OCI-M2 (cell line): Measurements from ENCODE around the gene SPDYE6.
"Not testable (repeated sequence)": the region's sequence is repeated elsewhere in the genome, so short reads cannot be mapped to it uniquely, and the experiment has no call there.

Experiments used
- DNase-seq: peaks from one replicate; lab custom pipeline; 2025; ENCODE audit not compliant: unreplicated experiment; lab: John Stamatoyannopoulos, UW

The SPDYE6 gene

DNA sequence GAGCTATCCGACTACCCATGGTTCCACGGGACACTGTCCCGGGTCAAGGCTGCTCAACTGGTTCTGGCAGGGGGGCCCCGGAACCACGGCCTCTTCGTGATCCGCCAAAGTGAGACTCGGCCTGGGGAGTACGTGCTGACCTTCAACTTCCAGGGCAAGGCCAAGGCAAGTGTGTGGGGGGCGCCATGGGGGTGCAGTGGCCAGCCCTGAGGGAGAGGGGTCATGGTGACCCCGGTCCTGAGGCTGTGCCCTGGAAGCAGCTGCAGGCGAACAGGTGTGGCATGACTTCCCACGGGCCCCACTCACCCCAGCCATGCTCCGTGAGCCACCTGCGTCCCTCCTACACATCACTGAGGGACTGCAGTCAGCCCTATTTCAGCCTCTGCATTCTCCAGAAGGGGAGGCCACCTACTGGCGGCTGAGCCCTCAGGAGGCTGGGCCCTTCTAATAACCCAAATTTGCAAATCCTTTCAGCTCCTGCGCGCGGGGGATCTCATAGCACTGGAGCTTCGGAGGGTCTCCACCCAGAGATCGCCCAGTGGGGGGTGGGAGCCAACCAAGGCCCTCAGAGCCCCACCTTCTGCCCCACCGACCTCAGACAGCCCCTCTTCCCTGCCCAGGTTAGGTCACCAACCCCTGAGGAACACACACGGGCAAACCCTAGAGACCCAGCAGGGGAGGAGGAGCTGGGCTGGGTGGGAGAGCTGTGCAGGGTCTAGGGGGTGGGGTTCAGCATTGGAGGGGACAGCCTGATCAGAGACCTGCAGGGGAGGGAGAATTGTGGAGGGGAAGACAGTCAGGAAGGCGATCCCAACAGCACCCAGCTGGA is 38.8 kb downstream of the SPDYE6 start:
- no peak for DNase-seq

DNA sequence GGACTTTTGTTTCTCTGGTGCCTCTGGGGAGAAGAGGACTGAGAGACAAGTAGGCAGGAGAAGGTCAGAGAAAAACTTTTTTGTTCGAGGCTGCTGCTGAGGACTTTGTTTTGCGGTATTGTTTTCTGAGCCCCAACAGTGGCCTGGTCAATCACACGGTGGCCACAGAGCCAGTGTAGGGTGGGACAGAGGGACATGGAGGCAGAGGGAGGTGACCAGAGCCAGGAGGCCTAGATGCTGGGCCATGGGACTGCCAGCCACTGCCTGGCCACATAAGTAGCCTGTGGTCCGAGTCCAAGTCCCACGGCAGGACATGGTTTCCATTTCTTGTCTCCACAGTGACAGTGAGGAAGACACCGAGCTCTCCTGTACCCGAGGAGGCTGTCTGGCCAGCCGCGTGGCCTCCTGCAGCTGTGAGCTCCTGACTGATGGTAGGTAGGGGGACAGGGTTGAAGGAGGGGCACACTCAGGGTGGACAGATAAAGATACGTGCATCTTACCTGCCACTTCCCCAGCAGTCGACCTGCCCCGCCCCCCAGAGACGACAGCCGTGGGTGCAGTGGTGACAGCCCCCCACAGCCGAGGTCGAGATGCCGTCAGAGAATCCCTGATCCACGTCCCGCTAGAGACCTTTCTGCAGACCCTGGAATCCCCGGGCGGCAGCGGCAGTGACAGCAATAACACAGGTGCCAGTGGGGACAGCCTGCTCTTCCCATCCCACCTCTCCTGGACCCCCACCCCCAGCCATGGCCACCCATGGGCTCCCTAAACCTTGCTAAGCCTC is 42.1 kb downstream of the SPDYE6 start:
- no peak for DNase-seq

DNA sequence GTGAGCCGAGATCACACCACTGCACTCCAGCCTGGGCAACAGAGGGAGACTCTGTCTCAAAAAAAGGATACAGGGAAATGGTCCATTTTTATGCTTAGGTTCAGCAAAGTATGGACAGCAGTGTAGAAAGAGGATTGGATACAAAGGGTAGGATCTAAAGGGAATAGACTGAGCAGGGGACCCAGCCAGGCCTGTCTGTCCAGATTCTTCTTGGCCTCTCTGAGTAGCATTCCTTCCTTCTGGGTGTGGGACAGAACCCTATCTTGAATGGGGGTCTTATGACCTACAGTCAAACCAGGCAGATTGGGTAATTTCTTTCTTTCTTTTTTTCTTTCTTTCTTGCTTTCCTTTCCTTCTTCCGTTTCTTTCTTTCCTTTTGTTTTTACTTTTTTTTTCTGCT is 43.9 kb downstream of the SPDYE6 start:
- no peak for DNase-seq

DNA sequence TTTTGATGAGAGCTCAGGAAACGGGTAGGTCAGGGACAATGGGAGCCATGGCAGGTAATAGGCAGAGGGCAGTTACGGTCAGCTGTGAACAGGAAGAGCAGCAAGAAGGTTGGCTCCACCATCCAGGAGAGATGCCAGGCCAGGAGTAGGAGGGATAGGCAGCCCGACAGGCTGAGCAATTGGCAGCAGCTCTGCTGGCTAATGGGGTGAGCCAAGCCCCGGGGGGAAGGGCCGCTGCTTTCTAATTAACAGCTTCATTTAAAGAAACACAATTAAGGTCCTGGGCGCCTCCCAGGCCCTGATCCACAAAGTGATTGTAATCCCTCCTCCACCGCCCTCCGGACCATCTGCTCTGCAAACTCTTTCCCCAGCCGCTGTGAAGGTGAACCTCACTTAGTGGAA is 45.8 kb downstream of the SPDYE6 start:
- DNase-seq = no peak

DNA sequence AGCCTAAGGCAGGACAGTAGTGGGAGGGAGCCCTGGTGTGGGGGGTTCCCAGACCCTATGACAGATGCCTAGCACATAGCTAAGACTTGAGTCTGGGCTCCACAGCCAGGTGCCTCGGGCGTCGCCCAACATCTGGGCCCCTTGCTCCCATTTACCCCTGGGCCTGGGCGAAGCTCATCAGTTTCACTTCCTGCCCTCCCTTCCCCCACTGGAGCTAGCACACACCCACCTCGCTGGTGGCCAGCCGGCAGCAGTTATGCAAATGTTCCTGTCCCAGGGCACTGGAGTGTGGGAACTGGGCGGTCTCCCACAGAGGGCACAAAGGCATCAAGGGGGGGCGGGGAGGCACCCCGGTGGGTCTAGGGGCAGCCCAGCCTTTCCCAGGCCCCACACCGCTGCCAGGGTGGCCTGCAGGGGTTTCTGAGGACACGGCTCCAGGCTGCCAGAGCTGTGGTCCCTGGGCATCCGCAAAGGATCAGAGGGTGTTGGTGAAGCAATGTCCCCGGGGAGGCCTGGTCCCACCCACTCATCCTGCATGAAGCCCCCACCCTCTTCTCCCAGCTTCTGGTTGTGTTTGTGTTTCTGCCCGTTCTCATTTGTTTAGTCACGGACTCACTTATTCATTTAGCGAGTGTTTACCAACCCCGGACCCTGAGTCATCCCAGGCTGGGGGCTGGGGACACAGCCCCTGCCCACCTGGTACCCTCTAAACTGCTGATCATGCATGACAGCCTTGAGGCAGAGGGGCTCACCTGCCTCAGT is 49.1 kb downstream of the SPDYE6 start:
- DNase-seq = no peak

DNA sequence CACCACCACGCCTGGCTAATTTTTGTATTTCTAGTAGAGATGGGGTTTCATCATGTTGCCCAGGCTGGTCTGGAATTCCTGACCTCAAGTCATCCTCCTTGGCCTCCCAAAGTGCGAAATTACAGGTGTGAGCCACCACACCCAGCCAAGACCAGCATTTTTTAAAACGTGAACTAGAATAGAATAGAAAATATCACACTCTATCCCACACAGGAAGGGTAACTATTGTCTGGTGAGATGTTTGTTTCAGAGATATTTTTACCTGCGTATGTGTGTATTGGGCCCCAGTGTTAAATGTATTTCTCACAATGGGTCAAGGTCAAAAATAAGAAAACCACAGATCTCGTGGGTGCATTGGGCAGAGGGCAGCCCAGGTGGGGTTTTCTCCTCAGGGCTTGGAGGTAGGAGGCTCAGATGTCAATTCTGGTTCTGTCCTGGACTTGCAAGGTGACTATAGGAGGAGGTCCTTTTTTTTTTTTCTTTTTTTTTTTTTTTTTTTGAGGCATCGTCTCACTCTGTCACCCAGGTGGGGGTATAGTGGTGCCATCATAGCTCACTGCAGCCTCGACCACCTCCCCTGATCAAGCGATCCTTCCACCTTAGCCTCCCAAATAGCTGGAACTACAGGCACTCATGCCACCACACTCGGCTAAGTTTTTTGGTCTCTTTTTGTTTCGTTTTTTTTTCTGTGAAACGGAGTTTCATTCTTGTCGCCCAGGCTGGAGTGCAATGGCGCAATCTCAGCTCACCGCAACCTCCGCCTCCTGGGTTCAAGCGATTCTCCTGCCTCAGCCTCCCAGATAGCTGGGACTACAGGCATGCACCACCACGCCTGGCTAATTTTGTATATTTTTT is 50.6 kb downstream of the SPDYE6 start:
- no peak for DNase-seq

DNA sequence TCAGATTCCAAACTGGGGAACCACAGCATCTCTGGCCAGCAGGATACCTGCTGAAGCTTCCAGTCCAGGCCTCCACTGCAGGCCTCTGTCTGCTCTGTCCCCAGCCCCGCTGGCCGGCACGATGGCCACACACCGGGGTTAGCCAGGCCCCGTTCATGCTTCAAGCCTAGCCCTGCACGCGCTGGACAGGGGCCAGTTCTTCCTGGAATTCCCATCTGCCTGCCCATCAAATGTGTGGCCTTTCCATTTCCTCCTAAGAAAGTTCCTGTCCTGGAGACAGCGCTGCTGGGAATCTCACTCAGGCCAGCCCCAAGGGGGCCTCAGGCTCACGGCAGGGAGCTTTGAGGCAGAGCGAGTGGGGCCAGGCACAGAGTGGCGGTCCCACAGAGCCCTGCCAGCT is 51.6 kb downstream of the SPDYE6 start:
- DNase-seq = no peak

DNA sequence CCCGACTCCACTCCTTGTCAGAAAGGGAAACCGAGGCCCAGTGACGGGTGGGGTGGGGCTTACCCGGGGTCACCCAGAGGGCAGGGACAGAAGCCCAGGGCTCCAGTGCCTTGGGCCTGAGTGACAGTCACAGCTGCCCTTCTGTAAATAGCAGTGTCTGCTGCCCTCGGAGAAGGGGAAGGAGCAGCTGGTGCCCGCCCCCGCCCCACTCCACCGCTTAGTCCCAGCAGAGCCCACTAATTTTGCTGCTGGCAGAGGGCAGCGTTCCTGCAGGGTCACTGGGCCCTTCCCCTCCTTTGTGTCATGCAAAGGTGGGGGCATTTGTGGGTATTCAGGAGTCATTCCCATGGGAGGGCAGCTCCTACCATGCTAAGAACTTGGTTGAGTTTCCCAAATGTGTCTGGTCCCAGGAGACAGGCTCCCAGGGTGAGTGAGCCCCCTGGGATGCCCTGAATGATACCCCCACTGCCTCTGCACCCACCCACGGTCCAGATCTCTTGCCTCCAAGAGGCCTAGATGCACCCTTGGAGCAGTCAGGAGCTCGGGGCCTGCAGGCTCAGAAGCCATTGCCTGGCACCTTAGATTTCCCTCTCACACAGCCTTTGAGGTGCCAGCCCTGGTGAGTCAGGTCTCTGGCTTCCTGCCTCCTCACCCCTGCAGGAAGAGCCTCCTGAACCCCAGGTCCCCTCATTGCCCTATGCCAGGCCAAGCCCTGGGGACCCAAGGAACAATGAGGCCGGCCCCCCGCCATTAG is 52.4 kb downstream of the SPDYE6 start:
- no peak for DNase-seq

DNA sequence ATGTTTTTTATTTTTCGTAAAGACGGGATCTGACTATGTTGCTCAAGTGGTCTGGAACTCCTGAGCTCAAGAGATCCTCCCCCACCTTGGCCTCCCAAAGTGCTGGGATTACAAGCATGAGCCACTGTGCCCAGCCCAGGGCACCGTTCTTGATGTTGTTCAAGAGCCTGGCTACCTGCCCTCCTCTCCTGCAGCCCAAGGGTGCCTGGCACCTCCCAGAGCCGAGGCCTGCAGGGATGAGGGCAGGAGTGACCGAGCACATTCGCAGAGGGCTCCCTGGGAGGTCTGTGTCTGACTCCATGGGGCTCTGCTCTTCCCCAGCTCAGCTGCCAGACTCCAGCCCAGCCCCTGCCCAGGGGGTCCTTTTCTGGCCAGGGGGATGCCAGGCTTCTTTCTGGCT is 54.2 kb downstream of the SPDYE6 start:
- no peak for DNase-seq

DNA sequence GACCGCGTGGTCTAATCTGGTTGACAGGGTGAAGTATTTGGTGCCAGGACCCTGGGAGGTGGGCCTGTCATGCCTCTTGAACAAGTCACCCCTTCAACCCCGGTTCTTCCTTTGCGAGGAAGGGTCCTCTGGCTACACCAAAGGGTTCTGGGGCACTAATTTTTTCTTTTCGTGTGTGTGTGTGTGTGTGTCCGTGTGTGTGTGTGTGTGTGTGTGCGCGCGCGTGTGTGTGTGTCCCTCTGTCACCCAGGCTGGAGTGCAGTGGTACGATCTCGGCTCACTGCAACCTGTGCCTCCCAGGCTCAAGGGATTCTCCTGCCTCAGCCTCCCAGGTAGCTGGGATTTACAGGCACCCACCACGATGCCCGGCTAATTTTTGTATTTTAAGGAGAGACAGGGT is 54.9 kb downstream of the SPDYE6 start:
- DNase-seq = not testable (repeated sequence)

DNA sequence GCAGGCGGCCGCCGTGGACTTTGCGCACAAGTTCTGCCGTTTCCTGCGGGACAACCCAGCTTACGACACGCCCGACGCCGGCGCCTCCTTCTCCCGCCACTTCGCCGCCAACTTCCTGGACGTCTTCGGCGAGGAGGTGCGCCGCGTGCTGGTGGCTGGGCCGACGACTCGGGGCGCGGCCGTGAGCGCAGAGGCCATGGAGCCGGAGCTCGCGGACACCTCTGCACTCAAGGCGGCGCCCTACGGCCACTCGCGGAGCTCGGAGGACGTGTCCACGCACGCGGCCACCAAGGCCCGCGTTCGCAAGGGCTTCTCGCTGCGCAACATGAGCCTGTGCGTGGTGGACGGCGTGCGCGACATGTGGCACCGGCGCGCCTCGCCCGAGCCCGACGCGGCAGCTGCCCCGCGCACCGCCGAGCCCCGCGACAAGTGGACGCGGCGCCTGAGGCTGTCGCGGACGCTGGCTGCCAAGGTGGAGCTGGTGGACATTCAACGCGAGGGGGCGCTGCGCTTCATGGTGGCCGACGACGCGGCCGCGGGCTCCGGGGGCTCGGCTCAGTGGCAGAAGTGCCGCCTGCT is 55.5 kb downstream of the SPDYE6 start:
- no peak for DNase-seq

DNA sequence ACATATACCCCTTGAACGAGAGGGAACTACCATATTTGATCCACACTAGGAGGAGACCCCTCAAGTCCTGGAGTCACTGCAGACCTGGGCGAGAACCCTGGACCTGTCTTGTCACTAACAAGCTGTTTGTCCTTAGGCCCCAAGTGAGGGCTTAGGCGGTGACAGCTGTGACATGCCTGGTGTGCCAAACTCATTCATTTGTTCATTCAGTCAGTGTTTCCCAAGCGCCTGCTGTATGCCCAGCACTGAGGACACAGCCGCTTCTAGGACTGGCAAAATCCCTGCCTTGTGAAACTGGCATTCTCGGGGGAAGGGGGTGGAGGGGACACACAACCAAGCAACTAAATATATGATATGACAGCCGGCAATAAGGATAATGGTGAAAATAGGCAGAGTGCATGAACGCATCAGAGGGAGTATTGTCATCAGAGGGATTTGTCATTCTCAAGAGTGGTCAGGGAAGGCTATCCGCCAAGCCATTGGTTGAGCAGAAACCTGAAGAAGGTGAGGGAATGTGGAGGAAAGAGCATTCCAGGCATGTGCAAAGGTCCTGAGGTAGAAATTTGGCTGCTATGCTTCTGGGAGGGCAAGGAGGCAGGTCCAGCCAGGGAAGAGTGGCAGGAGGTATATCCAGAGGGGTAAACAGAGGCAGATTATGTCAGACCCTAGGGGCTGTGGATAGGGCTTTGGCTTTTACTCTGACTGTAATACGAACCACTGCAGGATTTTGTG is 58.6 kb downstream of the SPDYE6 start:
- DNase-seq = no peak

DNA sequence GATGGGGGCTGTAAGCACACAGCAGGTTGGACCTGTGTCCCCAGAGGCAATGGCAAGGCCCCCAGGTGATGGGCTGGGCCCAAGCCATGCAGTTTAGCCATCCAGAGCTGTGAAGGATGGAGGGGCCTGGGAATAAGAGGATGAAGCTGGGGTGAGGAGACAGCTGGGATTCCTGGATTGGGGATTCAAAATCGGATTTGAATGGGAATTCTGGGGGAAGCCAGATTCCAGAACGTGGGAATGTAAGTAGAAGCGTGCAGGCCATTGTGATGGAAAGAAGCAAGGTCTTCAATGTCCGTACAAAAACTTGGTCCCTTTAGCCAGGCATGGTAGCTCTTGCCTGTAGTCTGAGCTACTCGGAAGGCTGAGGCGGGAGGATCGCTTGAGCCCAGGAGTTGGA is 59.7 kb downstream of the SPDYE6 start:
- DNase-seq = no peak

DNA sequence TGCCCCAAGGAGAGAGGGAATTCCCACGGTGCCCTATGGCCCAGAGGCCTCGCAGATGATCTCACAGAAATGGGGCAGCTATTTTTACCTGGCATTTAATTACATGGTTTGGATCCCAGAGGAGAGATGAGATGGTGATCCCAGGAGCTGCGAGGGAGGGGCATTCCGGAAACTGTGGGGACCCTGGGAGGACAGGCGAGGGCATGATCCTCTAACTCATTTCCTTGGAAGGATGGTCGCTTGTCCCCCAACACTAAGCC is 60.1 kb downstream of the SPDYE6 start:
- no peak for DNase-seq
